ENCODE results near the gene UBE2L6. TPM values are rescaled to one million over a fixed set of nuclear protein-coding genes. Genes with fewer than 3 reads are reported as not detected.

The UBE2L6 gene
- total and polyA plus RNA-seq, 11 donors, result 10.2 to 175 (median 14.5) TPM

- ATAC-seq (peak; percentile 61 to 85 (median 80)), DNase-seq (peak; percentile 56 to 77 (median 67))
- Histone ChIP-seq H3K27me3 (peaks cover 0 to 4% (median 0%) of the 10 kb centered on the region in 9 donors), H3K36me3 (peaks cover 0 to 22% (median 7%) of the 10 kb centered on the region in 9 donors), H3K27ac (peak within 1 kb of the TSS; percentile 86 to 97 (median 89)), H3K9me3 (no peaks in the 10 kb centered on the region), H3K4me3 (peak within 1 kb of the TSS; percentile 33 to 83 (median 60)), H3K4me1 (peaks cover 0 to 26% (median 6%) of the 10 kb centered on the region in 12 donors)
- TF ChIP-seq CTCF (IDR thresholded peaks at IDR 0.05) (no peak), POLR2A (IDR thresholded peaks at IDR 0.05) (peak in 1 of 2 donors; percentile 33)
- WGBS, 4 donors, result 18 to 30% (median 25%) methylated on average over 8 to 10 of the region's 10 CpGs
- intact Hi-C loops (cut with DNase I), result loop anchor here in 1 of 10 donors (5.0 kb wide), 2 partner anchors 35 to 40 kb away; no protein-coding TSS in a partner anchor
These were observed 30.0 kb upstream of the UBE2L6 start, which contains the start of gene SERPING1 for GRCh38 chr11:57597461-57597915. Gene SERPING1 (plus strand): TSS chr11:57597685. CDS start chr11:57598271, 586 bp downstream.

- 50 to 71% (median 67%) methylated on average over 5 of the region's 5 CpGs for WGBS, 4 donors
- Histone ChIP-seq H3K36me3 (peaks cover 0 to 14% (median 2%) of the 10 kb centered on the region in 9 donors), H3K27me3 (peaks cover 0 to 4% (median 0%) of the 10 kb centered on the region in 9 donors), H3K9me3 (no peaks in the 10 kb centered on the region), H3K4me1 (peaks cover 0 to 26% (median 6%) of the 10 kb centered on the region in 12 donors), H3K4me3 (peak overlapping the region in 1 of 12 donors; percentile 65), H3K27ac (peak overlapping the region in 9 of 12 donors; percentile 86 to 97 (median 89))
- no peak for ATAC-seq
- TF ChIP-seq CTCF (IDR thresholded peaks at IDR 0.05) (no peak), POLR2A (IDR thresholded peaks at IDR 0.05) (no peak)
- no peak for DNase-seq
- intact Hi-C loops (cut with DNase I), result loop anchor here in 1 of 10 donors (5.0 kb wide), 2 partner anchors 34 to 41 kb away; no protein-coding TSS in a partner anchor
These were observed 28.9 kb upstream of the UBE2L6 start for GRCh38 chr11:57596266-57596885.

DNA sequence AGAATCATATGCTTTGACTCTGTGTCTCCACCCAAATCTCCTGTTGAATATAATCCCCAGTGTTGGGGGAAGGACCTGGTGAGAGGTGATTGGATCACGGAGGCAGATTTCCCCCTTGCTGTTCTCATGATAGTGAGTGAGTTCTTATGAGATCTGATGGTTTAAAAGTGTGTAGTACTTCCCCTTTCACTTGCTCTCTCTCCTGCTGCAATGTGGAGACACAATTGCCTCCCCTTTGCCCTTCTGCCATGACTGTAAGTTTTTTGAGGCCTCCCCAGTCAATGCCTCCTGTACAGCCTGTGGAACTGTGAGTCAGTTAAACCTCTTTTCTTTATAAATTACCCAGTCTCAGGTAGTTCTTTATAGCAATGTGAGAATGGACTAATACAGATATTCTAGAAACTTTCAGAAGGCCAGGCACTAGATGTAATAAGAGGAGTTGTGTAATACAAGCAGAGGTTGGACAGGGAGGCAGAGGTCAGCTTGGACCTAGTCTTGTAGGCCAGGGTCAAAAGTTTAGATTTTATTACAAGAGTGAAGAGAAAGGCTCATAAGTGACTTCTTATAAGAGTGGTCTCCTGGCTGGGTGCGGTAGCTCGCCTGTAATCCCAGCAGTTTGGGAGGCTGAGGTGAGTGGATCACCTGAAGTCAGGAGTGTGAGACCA is 20.7 kb upstream of the UBE2L6 start:
- DNase-seq (no peak), ATAC-seq (no peak)
- H3K4me1 ChIP-seq, result peaks cover 0 to 5% (median 0%) of the 10 kb centered on the region in 12 donors
- TF ChIP-seq CTCF (IDR thresholded peaks at IDR 0.05), result no peak
- no peak for TF ChIP-seq POLR2A (IDR thresholded peaks at IDR 0.05)
- H3K4me3 ChIP-seq, result no peak overlapping the region
- intact Hi-C loops (cut with DNase I), result loop anchor here in 1 of 10 donors (10.0 kb wide), 1 partner anchor 63 kb away; no protein-coding TSS in a partner anchor
- H3K9me3 ChIP-seq, result no peaks in the 10 kb centered on the region
- WGBS, 4 donors, result 82 to 100% (median 89%) methylated on average over 3 of the region's 3 CpGs
- peaks cover 0 to 4% (median 0%) of the 10 kb centered on the region in 9 donors for H3K27me3 ChIP-seq
- H3K27ac ChIP-seq, result no peak overlapping the region
- no peaks in the 10 kb centered on the region for H3K36me3 ChIP-seq
